Activated CD4-positive, alpha-beta T cell treated with anti-CD3 and anti-CD28 coated beads, Interleukin-2, amount 50 U/mL, for 16 hours (primary cell): ENCODE data around the gene FGF2.
"Not testable (repeated sequence)": the region's sequence is repeated elsewhere in the genome, so short reads cannot be mapped to it uniquely, and the experiment has no call there.

Experiments used
- DNase-seq: peaks from one replicate; pipeline ENCODE4 v3.0.0-alpha.2; 2020

Gene FGF2

GRCh38 chr4:122826553-122827257 lies at the start of gene FGF2:
TSS of gene FGF2 (plus strand) at chr4:122826831. CDS start at chr4:122827175, 344 bp downstream.
- peak; percentile 34 for DNase-seq

GRCh38 chr4:122776916-122777315 lies 49.7 kb upstream of the FGF2 start:
- no peak for DNase-seq

GRCh38 chr4:122777846-122778673 lies 48.6 kb upstream of the FGF2 start:
- no peak for DNase-seq

GRCh38 chr4:122781486-122781885 lies 45.1 kb upstream of the FGF2 start:
- no peak for DNase-seq

DNA sequence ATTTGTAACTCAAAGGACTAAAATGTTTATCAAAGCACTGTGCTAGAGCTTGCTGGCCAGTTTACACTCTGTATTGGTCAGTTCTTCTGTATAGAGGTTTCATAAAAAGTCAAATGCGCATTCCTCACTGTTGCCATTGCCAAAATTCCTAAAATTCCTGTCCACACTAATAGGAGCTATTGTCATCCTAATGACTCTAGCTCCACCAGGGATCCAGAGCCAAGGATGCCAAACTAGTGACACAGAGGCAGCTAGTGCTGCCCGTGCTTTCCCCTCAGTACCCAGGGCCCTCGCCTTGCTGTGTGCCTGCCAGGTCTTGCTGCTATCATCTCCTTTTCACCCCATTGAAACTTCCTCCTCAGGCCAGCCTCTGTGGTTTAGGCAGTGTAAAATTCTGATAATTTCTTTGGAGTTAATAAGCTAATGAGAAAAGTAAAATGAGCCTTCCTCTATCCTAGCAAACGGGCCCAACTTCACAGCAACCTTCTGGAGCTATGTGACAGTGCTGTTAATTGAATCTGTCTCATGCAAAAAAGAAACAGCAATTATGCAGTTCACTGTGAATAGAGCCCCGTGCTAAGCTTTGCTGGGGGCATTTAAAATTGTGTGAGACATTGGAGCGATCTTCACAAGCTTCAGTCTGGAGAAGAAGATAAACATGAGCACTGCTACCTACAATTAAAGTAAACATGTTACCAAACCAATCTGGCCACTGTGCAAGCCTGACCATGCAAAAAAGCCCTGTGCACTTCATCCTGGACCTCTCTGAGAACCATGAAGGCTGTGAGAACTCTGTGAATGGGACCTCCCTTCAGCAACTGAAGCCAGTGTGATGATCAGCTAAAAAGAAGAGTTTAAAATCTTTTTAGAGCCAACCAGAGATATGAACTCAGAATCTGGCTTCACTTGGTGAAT lies 43.1 kb upstream of the FGF2 start:
- DNase-seq, result no peak

GRCh38 chr4:122784261-122784660 lies 42.4 kb upstream of the FGF2 start:
- no peak for DNase-seq

DNA sequence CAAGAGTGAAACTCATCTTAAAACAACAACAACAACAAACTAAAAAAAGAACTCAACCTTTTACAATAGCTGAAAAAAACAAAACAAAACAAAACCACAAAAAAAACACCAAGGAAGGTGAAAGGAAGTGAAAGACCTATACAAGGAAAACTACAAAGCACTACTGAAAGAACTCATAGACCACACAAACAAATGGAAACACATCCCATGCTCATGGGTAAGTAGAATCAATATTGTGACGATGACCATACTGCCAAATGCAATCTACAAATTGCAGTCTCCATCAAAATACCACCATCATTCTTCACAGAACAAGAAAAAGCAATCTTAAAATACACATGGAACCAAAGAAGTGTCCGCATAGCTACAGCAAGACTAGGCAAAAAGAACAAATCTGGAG lies 41.5 kb upstream of the FGF2 start:
- peak; percentile 33 for DNase-seq

GRCh38 chr4:122786296-122786695 lies 40.3 kb upstream of the FGF2 start:
- peak; percentile 82 for DNase-seq

GRCh38 chr4:122786920-122787319 lies 39.7 kb upstream of the FGF2 start:
- not testable (repeated sequence) for DNase-seq

DNA sequence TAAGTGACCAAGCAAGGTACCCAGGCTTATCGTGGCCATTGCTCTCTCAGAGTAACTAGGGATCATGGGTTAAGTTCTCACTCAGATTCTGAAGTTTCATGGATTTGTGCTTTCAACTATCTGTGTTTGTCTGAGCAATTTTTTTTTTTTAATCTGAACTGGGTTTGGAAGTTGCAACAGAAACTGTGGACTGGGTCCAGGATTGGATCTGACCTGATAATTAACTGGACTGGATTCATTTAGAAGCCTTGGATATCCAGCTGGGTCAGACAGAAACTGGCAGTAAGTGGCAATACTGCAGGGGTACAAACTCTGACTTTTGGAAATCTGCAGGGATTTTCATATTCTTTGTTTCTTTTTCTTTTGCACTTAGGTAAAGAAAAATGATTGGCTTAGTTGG lies 38.7 kb upstream of the FGF2 start:
- no peak for DNase-seq

GRCh38 chr4:122788935-122789334 lies 37.7 kb upstream of the FGF2 start:
- DNase-seq, result no peak

- no peak for DNase-seq
These were observed 32.8 kb upstream of the FGF2 start for GRCh38 chr4:122793811-122794210.

DNA sequence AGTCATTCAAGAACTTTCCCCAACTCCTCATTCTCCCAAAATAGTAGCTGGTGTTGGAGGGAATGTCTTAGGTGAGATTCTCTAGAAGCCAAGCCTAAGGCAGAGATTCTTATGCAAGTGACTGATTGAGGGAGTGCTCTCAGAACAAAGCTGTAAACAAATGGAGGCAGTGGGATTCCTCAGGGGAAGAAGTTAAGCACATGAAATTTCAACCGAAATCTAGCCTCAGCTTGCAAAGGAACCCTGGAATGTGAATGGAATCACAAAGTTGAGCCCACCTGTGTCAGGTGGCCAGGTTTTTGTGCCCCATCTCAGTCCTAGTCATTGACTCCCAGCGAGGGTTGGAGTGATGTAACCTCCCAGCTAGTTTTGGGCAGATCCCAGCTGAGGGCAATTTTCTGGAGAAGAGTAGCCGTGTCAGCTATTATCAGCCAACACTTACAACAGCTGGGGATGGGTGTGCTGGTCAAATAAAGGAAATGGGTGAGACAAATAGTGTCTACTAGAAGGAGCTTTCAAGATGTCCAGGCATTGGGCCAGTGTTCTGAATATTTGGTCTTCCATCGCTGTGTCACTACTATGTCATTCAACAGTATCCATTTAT lies 29.7 kb upstream of the FGF2 start:
- no peak for DNase-seq

DNA sequence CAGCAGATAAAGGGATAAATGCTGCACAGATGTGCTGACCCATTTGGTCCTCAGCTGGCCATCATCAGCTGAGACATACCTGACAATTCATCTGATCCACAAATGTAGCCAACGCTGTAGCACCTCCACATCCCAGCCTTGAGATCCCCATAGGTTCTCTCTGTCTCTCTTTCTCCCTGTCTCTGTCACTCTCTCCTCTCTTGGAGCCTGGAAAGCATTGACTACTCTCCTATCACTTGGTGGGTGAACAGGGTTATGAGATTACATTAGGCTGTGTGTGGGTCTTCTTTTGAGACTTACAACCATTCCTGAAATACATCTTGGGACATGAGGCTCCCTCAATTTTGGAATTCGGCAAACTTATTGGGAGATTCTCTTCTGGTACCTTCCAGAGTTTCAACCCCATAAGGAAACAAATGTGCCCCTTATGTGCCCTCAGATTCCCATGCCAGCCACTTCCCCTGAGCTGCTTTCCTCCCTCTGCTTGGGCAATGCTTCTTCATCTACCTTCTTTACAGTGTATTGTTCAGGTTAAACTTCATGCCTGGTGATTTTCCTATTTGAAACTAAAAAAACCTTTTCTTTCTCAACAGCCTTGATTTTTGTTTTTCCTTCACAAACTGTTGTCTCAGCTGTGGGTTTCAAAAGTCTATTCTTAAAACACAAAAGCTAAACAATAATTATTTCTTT lies 29.1 kb upstream of the FGF2 start:
- no peak for DNase-seq

GRCh38 chr4:122798101-122798500 lies 28.5 kb upstream of the FGF2 start:
- DNase-seq, result peak; percentile 8

DNA sequence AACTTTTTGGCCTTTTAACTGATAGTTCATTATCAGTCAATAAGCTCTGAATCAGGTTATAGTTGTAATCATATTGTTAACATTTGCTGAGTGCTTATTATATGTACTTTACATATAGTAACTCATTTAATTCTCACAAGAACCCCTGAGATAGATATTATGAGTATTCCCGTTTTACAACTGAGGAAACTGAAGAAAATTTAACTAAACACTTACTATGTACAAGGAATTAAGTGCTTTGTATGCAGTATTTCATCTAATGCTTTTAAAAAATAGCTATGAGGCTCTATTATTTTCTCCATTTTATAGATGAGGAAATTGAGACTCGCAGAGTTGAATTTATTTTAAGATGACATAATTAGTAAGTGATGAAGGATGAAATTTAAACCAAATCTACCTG lies 27.7 kb upstream of the FGF2 start:
- no peak for DNase-seq

DNA sequence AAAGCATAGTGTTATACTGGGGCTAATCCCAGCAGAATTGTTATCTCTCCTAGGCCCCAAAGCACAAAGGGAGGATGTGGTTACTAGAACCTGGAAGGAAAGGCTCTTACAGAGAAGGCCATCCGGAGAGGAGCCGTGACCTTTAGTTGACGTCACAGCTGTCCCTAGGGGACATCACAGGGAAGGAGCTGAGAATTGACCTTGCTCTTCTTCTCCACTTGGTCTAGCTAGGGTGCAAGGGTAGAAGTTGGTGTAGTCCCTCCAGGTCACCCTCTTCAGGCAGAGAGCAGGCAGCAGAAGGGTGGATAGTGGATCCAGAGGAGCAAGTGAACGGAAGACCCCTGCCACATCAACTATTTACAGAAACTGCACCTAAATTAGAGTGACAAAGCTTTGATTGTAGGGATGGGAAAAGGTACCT lies 22.8 kb upstream of the FGF2 start:
- DNase-seq, result no peak

GRCh38 chr4:122806981-122807679 lies 19.5 kb upstream of the FGF2 start:
- no peak for DNase-seq

GRCh38 chr4:122810669-122811068 lies 16.0 kb upstream of the FGF2 start:
- no peak for DNase-seq

GRCh38 chr4:122811781-122812180 lies 14.8 kb upstream of the FGF2 start:
- not testable (repeated sequence) for DNase-seq

DNA sequence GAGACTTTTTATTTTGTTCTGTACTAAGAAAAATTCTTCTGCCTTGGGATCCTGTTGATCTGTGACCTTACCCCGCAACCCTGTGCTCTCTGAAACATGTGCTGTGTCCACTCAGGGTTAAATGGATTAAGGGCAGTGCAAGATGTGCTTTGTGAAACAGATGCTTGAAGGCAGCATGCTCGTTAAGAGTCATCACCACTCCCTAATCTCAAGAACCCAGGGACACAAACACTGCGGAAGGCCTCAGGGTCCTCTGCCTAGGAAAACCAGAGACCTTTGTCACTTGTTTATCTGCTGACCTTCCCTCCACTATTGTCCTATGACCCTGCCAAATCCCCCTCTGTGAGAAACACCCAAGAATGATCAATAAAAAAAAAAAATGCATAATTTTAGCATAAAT lies 13.8 kb upstream of the FGF2 start:
- not testable (repeated sequence) for DNase-seq
